HepG2 (cell line): ENCODE data around the gene METAP1D. TPM values are rescaled to one million over a fixed set of nuclear protein-coding genes. Genes with fewer than 3 reads are reported as not detected.

ENCODE experiments used
- AGO2 ChIP-seq: fragments of 200-400 bp; formaldehyde crosslinking; optimal IDR thresholded peaks from 2 replicates; pipeline ENCODE3; 2017; ENCODE audit warnings: mild to moderate bottlenecking, low read depth, low read length, moderate library complexity
- BCL6 ChIP-seq: IDR thresholded peaks from 2 replicates; pipeline ENCODE4 v1.6.1; 2016; ENCODE audit warnings: missing genetic modification reagents, missing compliant biosample characterization
- HIVEP1 ChIP-seq: sonication (generic); formaldehyde crosslinking; IDR thresholded peaks from 2 replicates; pipeline ENCODE4 v1.4.0; 2020; ENCODE audit warnings: mild to moderate bottlenecking, missing genetic modification reagents
- MBD4 ChIP-seq: IDR thresholded peaks from 2 replicates; pipeline ENCODE4 v1.6.1; 2012; ENCODE audit warnings: low read length, inconsistent platforms, borderline replicate concordance
- MLLT10 ChIP-seq: sonication (generic); formaldehyde crosslinking; IDR thresholded peaks from 2 replicates; pipeline ENCODE4 v1.4.0; 2020; ENCODE audit warnings: missing genetic modification reagents
- PAF1 ChIP-seq: IDR thresholded peaks from 2 replicates; pipeline ENCODE4 v1.6.1; 2016; ENCODE audit warnings: missing genetic modification reagents, missing compliant biosample characterization
- SMC3 ChIP-seq: IDR thresholded peaks from 2 replicates; pipeline ENCODE4 v1.6.1; 2011; ENCODE audit warnings: low read length, improper control_type of control experiment
- STAG1 ChIP-seq: sonication (generic); formaldehyde crosslinking; IDR thresholded peaks from 2 replicates; pipeline ENCODE4 v1.4.0; 2020; ENCODE audit warnings: missing genetic modification reagents
- YEATS4 ChIP-seq: sonication (generic); formaldehyde crosslinking; IDR thresholded peaks from 2 replicates; pipeline ENCODE4 v1.4.0; 2020; ENCODE audit warnings: missing genetic modification reagents, borderline replicate concordance
- ZNF382 ChIP-seq: sonication (generic); formaldehyde crosslinking; IDR thresholded peaks from 2 replicates; pipeline ENCODE4 v1.5.0; 2020; ENCODE audit warnings: missing genetic modification reagents, mild to moderate bottlenecking, borderline replicate concordance
- ZNF616 ChIP-seq: sonication (generic); formaldehyde crosslinking; IDR thresholded peaks from 2 replicates; pipeline ENCODE4 v1.5.0; 2020; ENCODE audit warnings: low read depth, mild to moderate bottlenecking, missing genetic modification reagents
- ZNF839 ChIP-seq: sonication (generic); formaldehyde crosslinking; IDR thresholded peaks from 2 replicates; pipeline ENCODE4 v1.4.0; 2020; ENCODE audit warnings: missing genetic modification reagents, mild to moderate bottlenecking, borderline replicate concordance
- polyA plus RNA-seq, 8 experiments: library from polyadenylated mRNA; depleted of rRNA in 3 of 8; stranded (reverse) in 7 of 8; unstranded in 1 of 8; fragments of >200 nt; fragmentation: Illumina TruSeq in 4 of 8; extraction: Trizol in 4 of 8; gene quantifications; 2 replicates each; pipeline versions ENCODE4 v1.2.1 to v1.2.3, GENCODE V29; 2011 to 2016; ENCODE audit warnings: low read depth in 4 of 8, missing spikeins in 1 of 8, mixed read lengths in 1 of 8; ENCODE audit not compliant: insufficient read depth in 1 of 8
- total RNA-seq, 5 experiments: library from RNA; depleted of rRNA; stranded (reverse); fragments of >200 nt; fragmentation: Illumina TruSeq; extraction: Trizol; gene quantifications; 2 replicates each; pipeline ENCODE4 v1.2.3, GENCODE V29; 2016; ENCODE audit warnings: low read depth in 1 of 5
- TF ChIP-seq, protein P1 (sequence below): sonication (generic); formaldehyde crosslinking; IDR thresholded peaks from 2 replicates; pipeline ENCODE4 v1.4.0; 2020; ENCODE audit warnings: low read depth, mild to moderate bottlenecking, missing genetic modification reagents
- TF ChIP-seq, protein P2 (sequence below), 2 experiments: sonication (generic) in 1 of 2; formaldehyde crosslinking in 1 of 2; IDR thresholded peaks; 2 replicates each; pipeline versions ENCODE4 v1.4.0 to v1.6.1; 2018 to 2020; ENCODE audit warnings: missing genetic modification reagents in 2 of 2, borderline replicate concordance in 1 of 2, low read depth in 1 of 2, mild to moderate bottlenecking in 1 of 2, missing biosample characterization in 1 of 2
- TF ChIP-seq, protein P3 (sequence below): sonication (generic); formaldehyde crosslinking; IDR thresholded peaks from 2 replicates; pipeline ENCODE4 v1.5.0; 2020; ENCODE audit warnings: mild to moderate bottlenecking, missing genetic modification reagents
- TF ChIP-seq, protein P4 (sequence below): sonication (generic); formaldehyde crosslinking; IDR thresholded peaks from 2 replicates; pipeline ENCODE4 v1.5.1; 2020; ENCODE audit warnings: missing genetic modification reagents, mild to moderate bottlenecking, borderline replicate concordance
- TF ChIP-seq, protein P5 (sequence below): sonication (generic); formaldehyde crosslinking; IDR thresholded peaks from 2 replicates; pipeline ENCODE4 v1.4.0; 2020; ENCODE audit warnings: missing genetic modification reagents
- TF ChIP-seq, protein P6 (sequence below): sonication (generic); formaldehyde crosslinking; IDR thresholded peaks from 2 replicates; pipeline ENCODE4 v1.4.0; 2020; ENCODE audit warnings: missing genetic modification reagents
- TF ChIP-seq, protein P7 (sequence below): sonication (generic); formaldehyde crosslinking; IDR thresholded peaks from 2 replicates; pipeline ENCODE4 v1.5.1; 2020; ENCODE audit warnings: mild to moderate bottlenecking, missing genetic modification reagents, moderate library complexity

METAP1D gene
- total and polyA plus RNA-seq, 2 of the 13 experiments (the other 11 are each of a cell fraction or from before 2014, with no cell fraction given) = 14.7 to 21.6 TPM

DNA sequence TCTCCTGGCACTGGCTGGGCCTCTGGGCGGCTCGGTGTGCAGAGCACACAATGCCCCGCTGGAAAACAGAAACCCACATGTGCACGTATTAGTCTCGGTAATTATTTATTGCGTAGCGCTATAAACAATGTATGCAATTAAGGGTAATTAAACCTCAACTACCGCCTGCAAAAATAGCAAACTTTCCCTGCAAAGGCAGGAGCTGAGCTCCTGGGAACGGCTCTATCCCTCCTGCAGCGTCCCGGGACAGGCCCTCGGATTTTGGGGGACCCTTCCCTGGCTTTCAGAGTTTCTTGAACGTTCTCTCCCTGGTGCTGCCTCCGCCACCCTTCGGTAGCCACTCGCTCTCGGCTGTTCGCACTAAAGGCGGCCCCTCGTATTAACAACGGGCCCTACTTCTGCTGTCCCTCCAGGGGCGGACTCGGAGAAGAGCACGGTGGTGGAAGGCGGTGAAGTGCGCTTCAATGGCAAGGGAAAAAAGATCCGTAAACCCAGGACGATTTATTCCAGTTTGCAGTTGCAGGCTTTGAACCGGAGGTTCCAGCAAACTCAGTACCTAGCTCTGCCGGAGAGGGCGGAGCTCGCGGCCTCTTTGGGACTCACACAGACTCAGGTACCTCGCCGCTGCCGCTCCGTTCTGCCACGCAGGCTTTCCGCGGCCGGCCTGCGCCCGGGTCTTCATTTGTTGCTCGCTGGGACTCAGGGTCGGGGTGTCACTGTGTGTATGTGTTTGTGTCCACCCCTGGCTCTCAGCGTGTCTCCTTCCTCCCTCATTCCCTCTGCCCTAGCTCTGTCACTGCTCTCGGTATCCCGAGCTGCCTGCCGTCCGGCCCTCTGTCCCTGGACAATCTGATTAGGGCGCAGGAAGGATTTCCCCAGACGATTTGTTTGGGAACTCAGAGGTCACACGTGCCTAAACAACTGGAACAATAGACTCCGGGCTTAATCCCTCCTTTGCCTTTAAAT, 86.8 kb downstream of the METAP1D start (continued):
- TF ChIP-seq, protein P1, sequence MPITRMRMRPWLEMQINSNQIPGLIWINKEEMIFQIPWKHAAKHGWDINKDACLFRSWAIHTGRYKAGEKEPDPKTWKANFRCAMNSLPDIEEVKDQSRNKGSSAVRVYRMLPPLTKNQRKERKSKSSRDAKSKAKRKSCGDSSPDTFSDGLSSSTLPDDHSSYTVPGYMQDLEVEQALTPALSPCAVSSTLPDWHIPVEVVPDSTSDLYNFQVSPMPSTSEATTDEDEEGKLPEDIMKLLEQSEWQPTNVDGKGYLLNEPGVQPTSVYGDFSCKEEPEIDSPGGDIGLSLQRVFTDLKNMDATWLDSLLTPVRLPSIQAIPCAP (CRISPR knock-in tag) = no peak
- peak; percentile 46 for TF ChIP-seq BCL6
- TF ChIP-seq STAG1 (CRISPR knock-in tag) = peak; percentile 14; the same call in 1 of the 2 replicates
- TF ChIP-seq, protein P2, sequence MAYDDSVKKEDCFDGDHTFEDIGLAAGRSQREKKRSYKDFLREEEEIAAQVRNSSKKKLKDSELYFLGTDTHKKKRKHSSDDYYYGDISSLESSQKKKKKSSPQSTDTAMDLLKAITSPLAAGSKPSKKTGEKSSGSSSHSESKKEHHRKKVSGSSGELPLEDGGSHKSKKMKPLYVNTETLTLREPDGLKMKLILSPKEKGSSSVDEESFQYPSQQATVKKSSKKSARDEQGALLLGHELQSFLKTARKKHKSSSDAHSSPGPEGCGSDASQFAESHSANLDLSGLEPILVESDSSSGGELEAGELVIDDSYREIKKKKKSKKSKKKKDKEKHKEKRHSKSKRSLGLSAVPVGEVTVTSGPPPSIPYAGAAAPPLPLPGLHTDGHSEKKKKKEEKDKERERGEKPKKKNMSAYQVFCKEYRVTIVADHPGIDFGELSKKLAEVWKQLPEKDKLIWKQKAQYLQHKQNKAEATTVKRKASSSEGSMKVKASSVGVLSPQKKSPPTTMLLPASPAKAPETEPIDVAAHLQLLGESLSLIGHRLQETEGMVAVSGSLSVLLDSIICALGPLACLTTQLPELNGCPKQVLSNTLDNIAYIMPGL (CRISPR knock-in tag; IDR thresholded peaks at IDR 0.05; ENCODE audit: borderline replicate concordance in 1 of 2, low read depth in 1 of 2) = no peak; a peak in 1 of 4 replicates
- TF ChIP-seq, protein P3, sequence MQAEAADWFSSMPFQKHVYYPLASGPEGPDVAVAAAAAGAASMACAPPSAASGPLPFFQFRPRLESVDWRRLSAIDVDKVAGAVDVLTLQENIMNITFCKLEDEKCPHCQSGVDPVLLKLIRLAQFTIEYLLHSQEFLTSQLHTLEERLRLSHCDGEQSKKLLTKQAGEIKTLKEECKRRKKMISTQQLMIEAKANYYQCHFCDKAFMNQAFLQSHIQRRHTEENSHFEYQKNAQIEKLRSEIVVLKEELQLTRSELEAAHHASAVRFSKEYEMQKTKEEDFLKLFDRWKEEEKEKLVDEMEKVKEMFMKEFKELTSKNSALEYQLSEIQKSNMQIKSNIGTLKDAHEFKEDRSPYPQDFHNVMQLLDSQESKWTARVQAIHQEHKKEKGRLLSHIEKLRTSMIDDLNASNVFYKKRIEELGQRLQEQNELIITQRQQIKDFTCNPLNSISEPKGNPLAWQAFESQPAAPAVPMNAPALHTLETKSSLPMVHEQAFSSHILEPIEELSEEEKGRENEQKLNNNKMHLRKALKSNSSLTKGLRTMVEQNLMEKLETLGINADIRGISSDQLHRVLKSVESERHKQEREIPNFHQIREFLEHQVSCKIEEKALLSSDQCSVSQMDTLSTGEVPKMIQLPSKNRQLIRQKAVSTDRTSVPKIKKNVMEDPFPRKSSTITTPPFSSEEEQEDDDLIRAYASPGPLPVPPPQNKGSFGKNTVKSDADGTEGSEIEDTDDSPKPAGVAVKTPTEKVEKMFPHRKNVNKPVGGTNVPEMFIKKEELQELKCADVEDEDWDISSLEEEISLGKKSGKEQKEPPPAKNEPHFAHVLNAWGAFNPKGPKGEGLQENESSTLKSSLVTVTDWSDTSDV (CRISPR knock-in tag) = peak; percentile 87; the same call in 1 of the 2 replicates
- TF ChIP-seq, protein P4, sequence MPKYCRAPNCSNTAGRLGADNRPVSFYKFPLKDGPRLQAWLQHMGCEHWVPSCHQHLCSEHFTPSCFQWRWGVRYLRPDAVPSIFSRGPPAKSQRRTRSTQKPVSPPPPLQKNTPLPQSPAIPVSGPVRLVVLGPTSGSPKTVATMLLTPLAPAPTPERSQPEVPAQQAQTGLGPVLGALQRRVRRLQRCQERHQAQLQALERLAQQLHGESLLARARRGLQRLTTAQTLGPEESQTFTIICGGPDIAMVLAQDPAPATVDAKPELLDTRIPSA (CRISPR knock-in tag) = no peak
- TF ChIP-seq, protein P5, sequence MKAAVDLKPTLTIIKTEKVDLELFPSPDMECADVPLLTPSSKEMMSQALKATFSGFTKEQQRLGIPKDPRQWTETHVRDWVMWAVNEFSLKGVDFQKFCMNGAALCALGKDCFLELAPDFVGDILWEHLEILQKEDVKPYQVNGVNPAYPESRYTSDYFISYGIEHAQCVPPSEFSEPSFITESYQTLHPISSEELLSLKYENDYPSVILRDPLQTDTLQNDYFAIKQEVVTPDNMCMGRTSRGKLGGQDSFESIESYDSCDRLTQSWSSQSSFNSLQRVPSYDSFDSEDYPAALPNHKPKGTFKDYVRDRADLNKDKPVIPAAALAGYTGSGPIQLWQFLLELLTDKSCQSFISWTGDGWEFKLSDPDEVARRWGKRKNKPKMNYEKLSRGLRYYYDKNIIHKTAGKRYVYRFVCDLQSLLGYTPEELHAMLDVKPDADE (CRISPR knock-in tag) = no peak
- no peak for TF ChIP-seq PAF1 (CRISPR knock-in tag)
- no peak for TF ChIP-seq ZNF616 (CRISPR knock-in tag)
- TF ChIP-seq, protein P6, sequence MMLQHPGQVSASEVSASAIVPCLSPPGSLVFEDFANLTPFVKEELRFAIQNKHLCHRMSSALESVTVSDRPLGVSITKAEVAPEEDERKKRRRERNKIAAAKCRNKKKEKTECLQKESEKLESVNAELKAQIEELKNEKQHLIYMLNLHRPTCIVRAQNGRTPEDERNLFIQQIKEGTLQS (CRISPR knock-in tag) = no peak; the same call in 1 of the 2 replicates
- no peak for TF ChIP-seq SMC3
- no peak for TF ChIP-seq ZNF839 (CRISPR knock-in tag)
- TF ChIP-seq MLLT10 = no peak
- no peak for TF ChIP-seq AGO2
- no peak; the same call in 1 of the 2 replicates for TF ChIP-seq HIVEP1 (CRISPR knock-in tag)
- TF ChIP-seq MBD4 = no peak
- no peak for TF ChIP-seq ZNF382 (CRISPR knock-in tag)
- no peak; the same call in 1 of the 2 replicates for TF ChIP-seq YEATS4 (CRISPR knock-in tag)
- TF ChIP-seq, protein P7, sequence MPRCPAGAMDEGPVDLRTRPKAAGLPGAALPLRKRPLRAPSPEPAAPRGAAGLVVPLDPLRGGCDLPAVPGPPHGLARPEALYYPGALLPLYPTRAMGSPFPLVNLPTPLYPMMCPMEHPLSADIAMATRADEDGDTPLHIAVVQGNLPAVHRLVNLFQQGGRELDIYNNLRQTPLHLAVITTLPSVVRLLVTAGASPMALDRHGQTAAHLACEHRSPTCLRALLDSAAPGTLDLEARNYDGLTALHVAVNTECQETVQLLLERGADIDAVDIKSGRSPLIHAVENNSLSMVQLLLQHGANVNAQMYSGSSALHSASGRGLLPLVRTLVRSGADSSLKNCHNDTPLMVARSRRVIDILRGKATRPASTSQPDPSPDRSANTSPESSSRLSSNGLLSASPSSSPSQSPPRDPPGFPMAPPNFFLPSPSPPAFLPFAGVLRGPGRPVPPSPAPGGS (CRISPR knock-in tag) = no peak
